K562 (cell line): ENCODE measurements around the gene GART. TPM values are rescaled to one million over a fixed set of nuclear protein-coding genes. Genes with fewer than 3 reads are reported as not detected.

ENCODE experiments used
- CLOCK ChIP-seq: fragments of 250-450 bp; sonication (Bioruptor Pico); IDR thresholded peaks from 2 replicates; pipeline ENCODE4 v1.4.0; 2020; ENCODE audit warnings: mild to moderate bottlenecking, moderate library complexity, borderline replicate concordance
- E2F8 ChIP-seq: fragments of 450-650 bp; IDR thresholded peaks from 2 replicates; pipeline ENCODE4 v1.7.1; 2018; ENCODE audit warnings: mild to moderate bottlenecking, low read depth; ENCODE audit not compliant: partially characterized antibody
- ETV5 ChIP-seq: sonication (generic); formaldehyde crosslinking; IDR thresholded peaks from 2 replicates; pipeline ENCODE4 v1.4.0; 2020; ENCODE audit warnings: low read depth, mild to moderate bottlenecking, missing genetic modification reagents
- FOS ChIP-seq: IDR thresholded peaks from 3 replicates; pipeline ENCODE4 v1.6.1; 2011; ENCODE audit not compliant: insufficient read length; ENCODE audit errors: extremely low read depth
- TAF7 ChIP-seq: fragments of 450-650 bp; IDR thresholded peaks from 2 replicates; pipeline ENCODE4 v1.6.1; 2016; ENCODE audit warnings: missing genetic modification characterization, missing compliant biosample characterization
- ZBTB26 ChIP-seq: fragments of 450-650 bp; formaldehyde crosslinking; IDR thresholded peaks from 2 replicates; pipeline ENCODE4 v1.4.0; 2022; ENCODE audit warnings: missing genetic modification characterization
- ZNF407 ChIP-seq: fragments of 450-650 bp; IDR thresholded peaks from 2 replicates; pipeline ENCODE4 v1.6.1; 2016; ENCODE audit warnings: low read depth
- ZNF584 ChIP-seq: fragments of 200-800 bp; sonication (Bioruptor generic); IDR thresholded peaks from 2 replicates; pipeline ENCODE4 v1.6.1; 2016; ENCODE audit warnings: low read depth, mild to moderate bottlenecking, missing genetic modification characterization, missing compliant biosample characterization
- ZNF766 ChIP-seq: fragments of 200-800 bp; sonication (Bioruptor generic); conservative IDR thresholded peaks from 2 replicates; pipeline ENCODE4 v1.6.1; 2016; ENCODE audit warnings: missing genetic modification characterization, missing compliant biosample characterization
- polyA plus RNA-seq, 8 experiments: library from polyadenylated mRNA; depleted of rRNA in 4 of 8; stranded (reverse) in 5 of 8; unstranded in 3 of 8; fragments of >200 nt; fragmentation: Nextera tagmentation in 2 of 8; fragmentation: Illumina TruSeq in 1 of 8; extraction: Ambion mirVana in 2 of 8; extraction: Trizol in 1 of 8; gene quantifications; 2 replicates each; pipeline versions ENCODE4 v1.2.1 to v1.2.3, GENCODE V29; 2011 to 2014; ENCODE audit warnings: inconsistent platforms in 1 of 8, missing spikeins in 1 of 8
- total RNA-seq, 7 experiments: library from RNA; depleted of rRNA in 6 of 7; stranded (reverse); fragments of >200 nt in 6 of 7; fragmentation: Illumina TruSeq in 2 of 7; extraction: Trizol in 2 of 7; gene quantifications; 2 replicates each; pipeline versions ENCODE4 v1.2.1 to v1.2.3, GENCODE V29; 2011 to 2021; ENCODE audit warnings: low replicate concordance in 1 of 7

The GART gene
- total and polyA plus RNA-seq, 9 of the 15 experiments (the other 6 are each of a cell fraction or from before 2014, with no cell fraction given), result 141 to 429 (median 349) TPM

GRCh38 chr21:33568448-33568847 lies 26.5 kb upstream of the GART start (continued):
- TF ChIP-seq ZBTB26 (no peak), E2F8 (no peak), ZNF766 (CRISPR knock-in tag) (no peak), TAF7 (no peak), CLOCK (CRISPR knock-in tag) (no peak), ETV5 (CRISPR knock-in tag) (no peak), ZNF584 (no peak), FOS (no peak), ZNF407 (no peak)
